Measurements from ENCODE around the gene FARP2. TPM values are rescaled to one million over a fixed set of nuclear protein-coding genes. Genes with fewer than 3 reads are reported as not detected.

FARP2 gene
- total RNA-seq, 1 experiment from 2014 or later: 89.1 TPM

GRCh38 chr2:241344925-241345651 lies 11.0 kb upstream of the FARP2 start:
- DNase-seq: no peak
- H3K27ac ChIP-seq: no peak overlapping the region
- H3K27me3 ChIP-seq (ENCODE audit: insufficient read depth, low read depth): no peaks in the 10 kb centered on the region
- no peak overlapping the region for H3K4me3 ChIP-seq
- no peak overlapping the region for H2AFZ ChIP-seq
- H3F3A ChIP-seq (ENCODE audit: insufficient read depth, low read depth): peaks cover 25% of the 10 kb centered on the region
- no peaks in the 10 kb centered on the region for H3K79me2 ChIP-seq (ENCODE audit: low read depth)
- TF ChIP-seq CTCF (conservative IDR thresholded peaks at IDR 0.05) (no peak), EZH2 (IDR thresholded peaks at IDR 0.05; ENCODE audit: low read depth) (no peak)
- intact Hi-C loops (cut with micrococcal nuclease; ENCODE audit: unreplicated experiment): no loop called here
- H3K4me1 ChIP-seq (replicated peaks; ENCODE audit: insufficient read depth): no peaks in the 10 kb centered on the region
- BruUV-seq (replicated peaks): no TSS peak
- H3K36me3 ChIP-seq (ENCODE audit: low read depth): peaks cover 51% of the 10 kb centered on the region
- ChIA-PET CTCF (no interaction called here), POLR2A (ENCODE audit: unreplicated experiment) (interaction anchor here (0.7 kb wide), 1 partner anchor 118 kb away, joined by 3 read pairs; no protein-coding TSS in a partner anchor)
- H3K4me2 ChIP-seq: no peak overlapping the region
- H3K9me3 ChIP-seq (ENCODE audit: insufficient read depth, low read depth): no peaks in the 10 kb centered on the region
- H3K9me2 ChIP-seq (ENCODE audit: insufficient read depth): no peaks in the 10 kb centered on the region
- peaks cover 20% of the 10 kb centered on the region for H4K20me1 ChIP-seq (ENCODE audit: insufficient read depth)

- ChIA-PET CTCF (no interaction called here), POLR2A (ENCODE audit: unreplicated experiment) (interaction anchor here (0.6 kb wide), 1 partner anchor 125 kb away, joined by 3 read pairs; no protein-coding TSS in a partner anchor)
- DNase-seq: no peak
- no TSS peak for BruUV-seq (replicated peaks)
- H3K4me1 ChIP-seq (replicated peaks; ENCODE audit: insufficient read depth): peaks cover 21% of the 10 kb centered on the region
- H3K9me2 ChIP-seq (ENCODE audit: insufficient read depth): no peaks in the 10 kb centered on the region
- H4K20me1 ChIP-seq (ENCODE audit: insufficient read depth): peaks cover 21% of the 10 kb centered on the region
- H3K4me3 ChIP-seq: no peak overlapping the region
- TF ChIP-seq CTCF (conservative IDR thresholded peaks at IDR 0.05) (no peak), EZH2 (IDR thresholded peaks at IDR 0.05; ENCODE audit: low read depth) (no peak)
- H2AFZ ChIP-seq: no peak overlapping the region
- no peaks in the 10 kb centered on the region for H3K9me3 ChIP-seq (ENCODE audit: insufficient read depth, low read depth)
- no peaks in the 10 kb centered on the region for H3K79me2 ChIP-seq (ENCODE audit: low read depth)
- H3K36me3 ChIP-seq (ENCODE audit: low read depth): peaks cover 52% of the 10 kb centered on the region
- H3F3A ChIP-seq (ENCODE audit: insufficient read depth, low read depth): peaks cover 59% of the 10 kb centered on the region
- no peak overlapping the region for H3K27ac ChIP-seq
- H3K27me3 ChIP-seq (ENCODE audit: insufficient read depth, low read depth): no peaks in the 10 kb centered on the region
- intact Hi-C loops (cut with micrococcal nuclease; ENCODE audit: unreplicated experiment): loop anchor here (10.0 kb wide), 2 partner anchors 355 to 495 kb away; partner anchors contain the start of gene ING5
- H3K4me2 ChIP-seq: no peak overlapping the region
These were observed 6.1 kb upstream of the FARP2 start for GRCh38 chr2:241349941-241350340.

- Histone ChIP-seq H3K27me3 (ENCODE audit: insufficient read depth, low read depth) (no peaks in the 10 kb centered on the region), H3K36me3 (ENCODE audit: low read depth) (peaks cover 52% of the 10 kb centered on the region), H3K9me2 (ENCODE audit: insufficient read depth) (no peaks in the 10 kb centered on the region), H2AFZ (no peak overlapping the region), H3F3A (ENCODE audit: insufficient read depth, low read depth) (peaks cover 62% of the 10 kb centered on the region), H3K4me2 (no peak overlapping the region), H4K20me1 (ENCODE audit: insufficient read depth) (peaks cover 20% of the 10 kb centered on the region; the same call in 1 of the 2 replicates), H3K4me1 (replicated peaks; ENCODE audit: insufficient read depth) (peaks cover 24% of the 10 kb centered on the region), H3K9me3 (ENCODE audit: insufficient read depth, low read depth) (no peaks in the 10 kb centered on the region), H3K4me3 (no peak overlapping the region), H3K27ac (no peak overlapping the region), H3K79me2 (ENCODE audit: low read depth) (no peaks in the 10 kb centered on the region)
- TF ChIP-seq EZH2 (IDR thresholded peaks at IDR 0.05; ENCODE audit: low read depth): no peak
- no peak for TF ChIP-seq CTCF (conservative IDR thresholded peaks at IDR 0.05)
- BruUV-seq (replicated peaks): no TSS peak
- ChIA-PET CTCF (interaction anchor here (0.6 kb wide), 1 partner anchor 499 kb away, joined by 4 read pairs; no protein-coding TSS in a partner anchor), POLR2A (ENCODE audit: unreplicated experiment) (interaction anchor here (0.6 kb wide), 1 partner anchor 126 kb away, joined by 3 read pairs; no protein-coding TSS in a partner anchor)
- intact Hi-C loops (cut with micrococcal nuclease; ENCODE audit: unreplicated experiment): loop anchor here (10.0 kb wide), 2 partner anchors 354 to 496 kb away; partner anchors contain the start of gene ING5
- no peak for DNase-seq
These were observed 5.6 kb upstream of the FARP2 start for GRCh38 chr2:241350530-241350877.

All from PC-9 (cell line).